HepG2 (cell line): ENCODE results near the gene PRPF4. TPM values are rescaled to one million over a fixed set of nuclear protein-coding genes. Genes with fewer than 3 reads are reported as not detected.

Source experiments
- ATAC-seq: fragments of 200-7000 bp; cut with Tn5 transposase; 3 replicates; pipeline ENCODE4 v1.9.1; 2020; ENCODE audit warnings: mild to moderate bottlenecking, moderate library complexity
- BruUV-seq: library from RNA; stranded (reverse); fragments of 400-500 nt; replicated peaks from 2 replicates; lab custom pipeline; 2021; lab: Mats Ljungman, UMichigan
- CTCF ChIA-PET: fragments of 300-600 bp; formaldehyde crosslinking; extraction: SDS; loops from one replicate; lab custom pipeline; 2021; ENCODE audit warnings: low total read pairs, inconsistent platforms, low intra/inter-chr PET ratio; lab: Yijun Ruan, JAX
- POLR2A ChIA-PET: fragments of 350-600 bp; sonication (Branson Sonifier 250); formaldehyde crosslinking; loops from one replicate; lab custom pipeline; 2020; ENCODE audit warnings: antibody characterized with exemption, inconsistent platforms; lab: Yijun Ruan, JAX
- DNase-seq: peaks from one replicate; pipeline ENCODE4 v3.0.0-alpha.2; 2015; ENCODE audit warnings: low spot score
- FAIRE-seq: peaks from 3 replicates; lab custom pipeline; 2011; peaks lifted over from hg19 to GRCh38; lab: Jason Lieb, UNC
- H2AFZ ChIP-seq: one replicate; pipeline ENCODE4 v1.6.1; 2011; ENCODE audit warnings: low read length, inconsistent platforms
- H3K27ac ChIP-seq: fragments of 300-600 bp; 3 replicates; pipeline ENCODE4 v1.8.0; 2011; ENCODE audit warnings: mixed run types, mild to moderate bottlenecking, mixed read lengths, low read length, inconsistent platforms; ENCODE audit not compliant: insufficient read depth; ENCODE audit errors: extremely low read length
- H3K27me3 ChIP-seq, 2 experiments: fragments of 200-600 bp in 1 of 2; 2 replicates in 1 of 2; 3 replicates in 1 of 2; pipeline versions ENCODE4 v1.6.0 to v1.8.0; 2011; ENCODE audit warnings: low read length in 2 of 2, mild to moderate bottlenecking in 2 of 2, moderate library complexity in 2 of 2, inconsistent platforms in 1 of 2; ENCODE audit not compliant: insufficient read depth in 2 of 2, control insufficient read depth in 1 of 2
- H3K36me3 ChIP-seq, 2 experiments: fragments of 200-600 bp in 1 of 2; replicated peaks in 1 of 2; 2 replicates in 1 of 2; 3 replicates in 1 of 2; pipeline versions ENCODE4 v1.5.1 to v1.8.0; 2011; ENCODE audit warnings: low read length in 2 of 2, inconsistent platforms in 1 of 2; ENCODE audit not compliant: insufficient read depth in 2 of 2, control insufficient read depth in 1 of 2
- H3K4me1 ChIP-seq: 2 replicates; pipeline ENCODE4 v1.5.1; 2012; ENCODE audit warnings: low read length, inconsistent platforms; ENCODE audit not compliant: insufficient read depth
- H3K4me2 ChIP-seq: 2 replicates; pipeline ENCODE4 v1.6.0; 2011; ENCODE audit warnings: low read depth, low read length, inconsistent platforms
- H3K4me3 ChIP-seq, 3 experiments: fragments of 200-600 bp in 1 of 3; sonication (generic), shearing (Covaris generic) in 1 of 3; replicated peaks in 1 of 3; 2 replicates each; pipeline ENCODE4 v1.5.1; 2011 to 2016; ENCODE audit warnings: low read length in 3 of 3, inconsistent platforms in 2 of 3, low read depth in 2 of 3, mild to moderate bottlenecking in 2 of 3, control low read depth in 1 of 3, mixed read lengths in 1 of 3; ENCODE audit not compliant: insufficient read depth in 1 of 3
- H3K79me2 ChIP-seq: one replicate; pipeline ENCODE4 v1.6.1; 2011; ENCODE audit warnings: low read length, inconsistent platforms; ENCODE audit not compliant: insufficient read depth
- H3K9ac ChIP-seq: 2 replicates; pipeline ENCODE4 v1.6.0; 2011; ENCODE audit warnings: mild to moderate bottlenecking, low read depth, low read length, inconsistent platforms; ENCODE audit not compliant: insufficient read depth
- H3K9me3 ChIP-seq: 2 replicates; pipeline ENCODE4 v1.5.1; 2012; ENCODE audit warnings: mild to moderate bottlenecking, low read length
- H4K20me1 ChIP-seq: 2 replicates; pipeline ENCODE4 v1.6.0; 2011; ENCODE audit warnings: inconsistent platforms, mild to moderate bottlenecking, low read length, moderate library complexity; ENCODE audit not compliant: insufficient read depth
- CREB3 ChIP-seq: sonication (generic); formaldehyde crosslinking; IDR thresholded peaks from 2 replicates; pipeline ENCODE4 v1.5.0; 2020; ENCODE audit warnings: missing genetic modification reagents
- MAFK ChIP-seq, 2 experiments: IDR thresholded peaks in 1 of 2; conservative IDR thresholded peaks in 1 of 2; 2 replicates each; pipeline ENCODE4 v1.6.1; 2011; ENCODE audit warnings: improper control_type of control experiment in 2 of 2, low read length in 2 of 2
- MTF2 ChIP-seq: sonication (generic); formaldehyde crosslinking; IDR thresholded peaks from 2 replicates; pipeline ENCODE4 v1.5.0; 2020; ENCODE audit warnings: missing genetic modification reagents, borderline replicate concordance
- PBX3 ChIP-seq: sonication (generic); formaldehyde crosslinking; IDR thresholded peaks from 2 replicates; pipeline ENCODE4 v1.8.1; 2023; ENCODE audit warnings: missing genetic modification reagents, inconsistent platforms, borderline replicate concordance
- SNAPC5 ChIP-seq: sonication (generic); formaldehyde crosslinking; IDR thresholded peaks from 2 replicates; pipeline ENCODE4 v1.8.1; 2023; ENCODE audit warnings: mild to moderate bottlenecking, missing genetic modification reagents, borderline replicate concordance
- ZBTB42 ChIP-seq: sonication (generic); formaldehyde crosslinking; IDR thresholded peaks from 2 replicates; pipeline ENCODE4 v1.5.0; 2020; ENCODE audit warnings: mild to moderate bottlenecking, missing genetic modification reagents
- ZNF660 ChIP-seq: sonication (generic); formaldehyde crosslinking; IDR thresholded peaks from 2 replicates; pipeline ENCODE4 v1.5.1; 2020; ENCODE audit warnings: mild to moderate bottlenecking, low read depth, missing genetic modification reagents, borderline replicate concordance
- WGBS: methylation state at CpG from one replicate; pipeline ENCODE4 v1.1.6; 2017; ENCODE audit warnings: low lambda C conversion rate; 5-methylcytosine and 5-hydroxymethylcytosine counted together
- in situ Hi-C: cut with HindIII; loops from 2 replicates; pipeline ENCODE4 v1.10.0; 2017; ENCODE audit warnings: low pct_unique_long_range_greater_than_20kb; ENCODE audit not compliant: extremely low pct_ligation_motif_present
- intact Hi-C: fragments of 100-400 bp; cut with micrococcal nuclease; formaldehyde crosslinking; loops from one replicate; pipeline ENCODE4 v1.10.0; 2022; ENCODE audit not compliant: unreplicated experiment
- polyA plus RNA-seq, 8 experiments: library from polyadenylated mRNA; depleted of rRNA in 3 of 8; stranded (reverse) in 7 of 8; unstranded in 1 of 8; fragments of >200 nt; fragmentation: Illumina TruSeq in 4 of 8; extraction: Trizol in 4 of 8; gene quantifications; 2 replicates each; pipeline versions ENCODE4 v1.2.1 to v1.2.3, GENCODE V29; 2011 to 2016; ENCODE audit warnings: low read depth in 4 of 8, missing spikeins in 1 of 8, mixed read lengths in 1 of 8; ENCODE audit not compliant: insufficient read depth in 1 of 8
- total RNA-seq, 5 experiments: library from RNA; depleted of rRNA; stranded (reverse); fragments of >200 nt; fragmentation: Illumina TruSeq; extraction: Trizol; gene quantifications; 2 replicates each; pipeline ENCODE4 v1.2.3, GENCODE V29; 2016; ENCODE audit warnings: low read depth in 1 of 5
- TF ChIP-seq, protein P1 (sequence below): sonication (generic); formaldehyde crosslinking; IDR thresholded peaks from 2 replicates; pipeline ENCODE4 v1.5.1; 2020; ENCODE audit warnings: mild to moderate bottlenecking, missing genetic modification reagents, moderate library complexity
- TF ChIP-seq, protein P2 (sequence below): sonication (generic); formaldehyde crosslinking; IDR thresholded peaks from 2 replicates; pipeline ENCODE4 v1.4.0; 2020; ENCODE audit warnings: missing genetic modification reagents, mild to moderate bottlenecking, borderline replicate concordance

Gene PRPF4
- total and polyA plus RNA-seq, 2 of the 13 experiments (the other 11 are each of a cell fraction or from before 2014, with no cell fraction given), result 10.3 to 49.0 TPM

GRCh38 chr9:113237026-113237425 lies 38.4 kb upstream of the PRPF4 start:
- FAIRE-seq, result no peak
- no peak for TF ChIP-seq SNAPC5 (CRISPR knock-in tag)
- TF ChIP-seq ZNF660, result no peak
- TF ChIP-seq PBX3, result no peak
- TF ChIP-seq CREB3, result no peak
- TF ChIP-seq, protein P1, sequence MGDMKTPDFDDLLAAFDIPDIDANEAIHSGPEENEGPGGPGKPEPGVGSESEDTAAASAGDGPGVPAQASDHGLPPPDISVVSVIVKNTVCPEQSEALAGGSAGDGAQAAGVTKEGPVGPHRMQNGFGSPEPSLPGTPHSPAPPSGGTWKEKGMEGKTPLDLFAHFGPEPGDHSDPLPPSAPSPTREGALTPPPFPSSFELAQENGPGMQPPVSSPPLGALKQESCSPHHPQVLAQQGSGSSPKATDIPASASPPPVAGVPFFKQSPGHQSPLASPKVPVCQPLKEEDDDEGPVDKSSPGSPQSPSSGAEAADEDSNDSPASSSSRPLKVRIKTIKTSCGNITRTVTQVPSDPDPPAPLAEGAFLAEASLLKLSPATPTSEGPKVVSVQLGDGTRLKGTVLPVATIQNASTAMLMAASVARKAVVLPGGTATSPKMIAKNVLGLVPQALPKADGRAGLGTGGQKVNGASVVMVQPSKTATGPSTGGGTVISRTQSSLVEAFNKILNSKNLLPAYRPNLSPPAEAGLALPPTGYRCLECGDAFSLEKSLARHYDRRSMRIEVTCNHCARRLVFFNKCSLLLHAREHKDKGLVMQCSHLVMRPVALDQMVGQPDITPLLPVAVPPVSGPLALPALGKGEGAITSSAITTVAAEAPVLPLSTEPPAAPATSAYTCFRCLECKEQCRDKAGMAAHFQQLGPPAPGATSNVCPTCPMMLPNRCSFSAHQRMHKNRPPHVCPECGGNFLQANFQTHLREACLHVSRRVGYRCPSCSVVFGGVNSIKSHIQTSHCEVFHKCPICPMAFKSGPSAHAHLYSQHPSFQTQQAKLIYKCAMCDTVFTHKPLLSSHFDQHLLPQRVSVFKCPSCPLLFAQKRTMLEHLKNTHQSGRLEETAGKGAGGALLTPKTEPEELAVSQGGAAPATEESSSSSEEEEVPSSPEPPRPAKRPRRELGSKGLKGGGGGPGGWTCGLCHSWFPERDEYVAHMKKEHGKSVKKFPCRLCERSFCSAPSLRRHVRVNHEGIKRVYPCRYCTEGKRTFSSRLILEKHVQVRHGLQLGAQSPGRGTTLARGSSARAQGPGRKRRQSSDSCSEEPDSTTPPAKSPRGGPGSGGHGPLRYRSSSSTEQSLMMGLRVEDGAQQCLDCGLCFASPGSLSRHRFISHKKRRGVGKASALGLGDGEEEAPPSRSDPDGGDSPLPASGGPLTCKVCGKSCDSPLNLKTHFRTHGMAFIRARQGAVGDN (CRISPR knock-in tag), result no peak
- TF ChIP-seq ZBTB42 (CRISPR knock-in tag), result no peak
- TF ChIP-seq MTF2 (CRISPR knock-in tag), result no peak
- TF ChIP-seq MAFK (conservative IDR thresholded peaks at IDR 0.05 in 1 of 2, IDR thresholded peaks at IDR 0.05 in 1 of 2; ENCODE audit: low read length in 2 of 2), result no peak
- TF ChIP-seq, protein P2, sequence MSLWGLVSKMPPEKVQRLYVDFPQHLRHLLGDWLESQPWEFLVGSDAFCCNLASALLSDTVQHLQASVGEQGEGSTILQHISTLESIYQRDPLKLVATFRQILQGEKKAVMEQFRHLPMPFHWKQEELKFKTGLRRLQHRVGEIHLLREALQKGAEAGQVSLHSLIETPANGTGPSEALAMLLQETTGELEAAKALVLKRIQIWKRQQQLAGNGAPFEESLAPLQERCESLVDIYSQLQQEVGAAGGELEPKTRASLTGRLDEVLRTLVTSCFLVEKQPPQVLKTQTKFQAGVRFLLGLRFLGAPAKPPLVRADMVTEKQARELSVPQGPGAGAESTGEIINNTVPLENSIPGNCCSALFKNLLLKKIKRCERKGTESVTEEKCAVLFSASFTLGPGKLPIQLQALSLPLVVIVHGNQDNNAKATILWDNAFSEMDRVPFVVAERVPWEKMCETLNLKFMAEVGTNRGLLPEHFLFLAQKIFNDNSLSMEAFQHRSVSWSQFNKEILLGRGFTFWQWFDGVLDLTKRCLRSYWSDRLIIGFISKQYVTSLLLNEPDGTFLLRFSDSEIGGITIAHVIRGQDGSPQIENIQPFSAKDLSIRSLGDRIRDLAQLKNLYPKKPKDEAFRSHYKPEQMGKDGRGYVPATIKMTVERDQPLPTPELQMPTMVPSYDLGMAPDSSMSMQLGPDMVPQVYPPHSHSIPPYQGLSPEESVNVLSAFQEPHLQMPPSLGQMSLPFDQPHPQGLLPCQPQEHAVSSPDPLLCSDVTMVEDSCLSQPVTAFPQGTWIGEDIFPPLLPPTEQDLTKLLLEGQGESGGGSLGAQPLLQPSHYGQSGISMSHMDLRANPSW (CRISPR knock-in tag), result no peak
- TF ChIP-seq, all 625 proteins: peak for 0
- Histone ChIP-seq H3K9ac (no peak overlapping the region), H2AFZ (no peak overlapping the region), H3K4me3 (no peak overlapping the region), H3K9me3 (no peaks in the 10 kb centered on the region), H4K20me1 (peaks cover 17% of the 10 kb centered on the region), H3K4me1 (peaks cover 24% of the 10 kb centered on the region), H3K27me3 (no peaks in the 10 kb centered on the region), H3K36me3 (peaks cover 0 to 10% of the 10 kb centered on the region in 2 experiments; a peak in 3 of 5 replicates), H3K4me2 (no peak overlapping the region), H3K27ac (no peak overlapping the region), H3K79me2 (peaks cover 63% of the 10 kb centered on the region)
- POLR2A ChIA-PET, result no interaction called here
- no TSS peak for BruUV-seq
- DNase-seq (no peak), ATAC-seq (no peak)
- in situ Hi-C loops (no loop called here), intact Hi-C loops (no loop called here)
- 96% methylated on average over 4 of the region's 4 CpGs for WGBS
- CTCF ChIA-PET, result no interaction called here
